Measurements from ENCODE around the gene SLC12A7. TPM values are rescaled to one million over a fixed set of nuclear protein-coding genes. Genes with fewer than 3 reads are reported as not detected.

SLC12A7 gene
- total RNA-seq, 1 donor from 2014 or later = 30.5 TPM

DNA sequence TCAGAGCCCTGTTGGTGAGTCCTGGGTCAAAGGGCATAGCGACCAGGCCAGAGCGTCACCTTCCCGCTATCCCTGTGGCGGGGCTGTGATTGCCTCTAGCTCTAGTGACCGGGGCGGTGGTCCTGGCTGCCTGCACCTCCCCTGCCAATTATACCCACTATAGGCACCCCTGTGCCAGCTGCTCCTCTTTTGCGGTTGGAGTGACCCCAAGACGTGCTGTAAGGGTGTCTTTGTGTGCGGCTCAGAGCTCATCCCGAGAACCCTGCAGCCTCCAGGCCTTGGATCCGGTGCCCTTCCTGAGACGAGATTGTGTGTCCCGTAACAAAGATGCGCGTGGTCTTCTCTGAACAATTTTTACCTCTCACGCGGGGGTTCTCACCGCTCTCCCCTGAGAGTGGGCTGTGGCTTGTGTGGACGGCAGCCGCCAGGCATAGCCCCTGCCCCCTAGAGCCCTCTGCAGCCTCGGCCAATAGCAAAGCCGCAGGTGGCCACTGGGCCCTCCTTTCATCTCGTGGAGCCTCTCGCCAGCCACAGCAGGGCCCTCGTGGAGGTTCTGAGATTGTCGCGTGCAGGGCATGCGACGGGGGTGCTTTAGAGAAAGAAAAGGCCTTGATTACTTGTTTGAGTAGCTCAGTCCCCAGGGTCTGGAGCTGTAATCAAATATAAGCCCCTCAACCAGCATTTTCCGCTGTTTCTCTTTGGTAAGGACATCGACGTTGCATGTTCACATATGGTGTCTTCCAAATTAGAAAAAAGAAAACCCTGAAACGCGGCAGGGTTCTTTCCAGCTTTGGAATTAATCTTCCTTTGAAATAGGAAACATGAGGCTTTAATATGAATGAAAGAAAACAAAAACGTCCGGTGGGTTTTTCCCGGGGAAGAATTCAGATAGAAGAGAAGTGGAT lies 92.6 kb downstream of the SLC12A7 start:
- H3K4me2 ChIP-seq (ENCODE audit: low read length) = no peak overlapping the region
- Mint-ChIP-seq H3K27ac (ENCODE audit: unreplicated experiment) (no peak overlapping the region), H3K4me1 (ENCODE audit: low read depth, unreplicated experiment) (no peaks in the 10 kb centered on the region), H3K27me3 (ENCODE audit: low read depth, unreplicated experiment) (peaks cover 26% of the 10 kb centered on the region), H3K4me3 (ENCODE audit: unreplicated experiment) (no peak overlapping the region), H3K36me3 (ENCODE audit: low read depth, unreplicated experiment) (no peaks in the 10 kb centered on the region), H3K9me3 (ENCODE audit: unreplicated experiment) (no peaks in the 10 kb centered on the region)
- TF ChIP-seq, protein P1, sequence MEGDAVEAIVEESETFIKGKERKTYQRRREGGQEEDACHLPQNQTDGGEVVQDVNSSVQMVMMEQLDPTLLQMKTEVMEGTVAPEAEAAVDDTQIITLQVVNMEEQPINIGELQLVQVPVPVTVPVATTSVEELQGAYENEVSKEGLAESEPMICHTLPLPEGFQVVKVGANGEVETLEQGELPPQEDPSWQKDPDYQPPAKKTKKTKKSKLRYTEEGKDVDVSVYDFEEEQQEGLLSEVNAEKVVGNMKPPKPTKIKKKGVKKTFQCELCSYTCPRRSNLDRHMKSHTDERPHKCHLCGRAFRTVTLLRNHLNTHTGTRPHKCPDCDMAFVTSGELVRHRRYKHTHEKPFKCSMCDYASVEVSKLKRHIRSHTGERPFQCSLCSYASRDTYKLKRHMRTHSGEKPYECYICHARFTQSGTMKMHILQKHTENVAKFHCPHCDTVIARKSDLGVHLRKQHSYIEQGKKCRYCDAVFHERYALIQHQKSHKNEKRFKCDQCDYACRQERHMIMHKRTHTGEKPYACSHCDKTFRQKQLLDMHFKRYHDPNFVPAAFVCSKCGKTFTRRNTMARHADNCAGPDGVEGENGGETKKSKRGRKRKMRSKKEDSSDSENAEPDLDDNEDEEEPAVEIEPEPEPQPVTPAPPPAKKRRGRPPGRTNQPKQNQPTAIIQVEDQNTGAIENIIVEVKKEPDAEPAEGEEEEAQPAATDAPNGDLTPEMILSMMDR (IDR thresholded peaks at IDR 0.05; ENCODE audit: insufficient read depth, low read depth, low read length) = no peak
- TF ChIP-seq EZH2 (IDR thresholded peaks at IDR 0.05; ENCODE audit: insufficient read depth, low read length) = no peak
- FAIRE-seq (no peak), DNase-seq (ENCODE audit: low read depth) (no peak)
- no peak overlapping the region for H3K4me3 ChIP-seq (ENCODE audit: insufficient read depth, low read depth, low read length)
- peaks cover 16% of the 10 kb centered on the region for H3K27me3 ChIP-seq (ENCODE audit: insufficient read depth, low read length)
- H4K20me1 ChIP-seq (ENCODE audit: insufficient read depth, low read length) = no peaks in the 10 kb centered on the region
- H2AFZ ChIP-seq (ENCODE audit: low read depth, low read length) = no peak overlapping the region
- H3K9ac ChIP-seq (ENCODE audit: low read length) = no peak overlapping the region
- H3K79me2 ChIP-seq (ENCODE audit: insufficient read depth, low read length) = no peaks in the 10 kb centered on the region
- H3K36me3 ChIP-seq (ENCODE audit: insufficient read depth, low read length) = no peaks in the 10 kb centered on the region
- H3K4me1 ChIP-seq (ENCODE audit: insufficient read depth, low read length) = no peaks in the 10 kb centered on the region
- H3K27ac ChIP-seq (ENCODE audit: low read depth, low read length) = no peak overlapping the region
- H3K9me3 ChIP-seq (ENCODE audit: insufficient read depth, low read depth, low read length) = no peaks in the 10 kb centered on the region

DNA sequence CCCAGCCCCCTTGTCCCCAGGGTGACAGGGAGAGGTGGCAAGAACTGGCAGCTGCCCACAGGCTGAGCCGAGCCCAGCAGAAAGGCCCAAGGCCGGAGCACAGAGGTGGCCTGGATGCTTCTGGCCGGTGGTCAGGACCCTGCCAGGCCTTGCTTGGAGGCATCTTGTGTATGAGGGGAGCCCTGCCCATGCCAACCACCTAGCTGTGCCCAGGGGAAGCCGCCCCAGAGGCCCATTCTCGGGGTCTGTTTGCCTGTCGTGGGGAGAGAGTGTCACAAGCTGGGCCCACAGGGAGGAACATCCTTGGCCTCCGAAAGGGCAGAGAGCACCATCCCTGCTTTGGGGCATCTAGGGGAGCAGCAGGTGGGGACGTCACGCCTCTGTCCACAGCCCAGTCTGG lies 93.3 kb downstream of the SLC12A7 start:
- H4K20me1 ChIP-seq (ENCODE audit: insufficient read depth, low read length) = no peaks in the 10 kb centered on the region
- H3K27me3 ChIP-seq (ENCODE audit: insufficient read depth, low read length) = peaks cover 19% of the 10 kb centered on the region
- Mint-ChIP-seq H3K9me3 (ENCODE audit: unreplicated experiment) (no peaks in the 10 kb centered on the region), H3K27ac (ENCODE audit: unreplicated experiment) (no peak overlapping the region), H3K4me3 (ENCODE audit: unreplicated experiment) (no peak overlapping the region), H3K36me3 (ENCODE audit: low read depth, unreplicated experiment) (no peaks in the 10 kb centered on the region), H3K4me1 (ENCODE audit: low read depth, unreplicated experiment) (no peaks in the 10 kb centered on the region), H3K27me3 (ENCODE audit: low read depth, unreplicated experiment) (peaks cover 30% of the 10 kb centered on the region)
- no peak overlapping the region for H3K9ac ChIP-seq (ENCODE audit: low read length)
- FAIRE-seq = no peak
- H3K27ac ChIP-seq (ENCODE audit: low read depth, low read length) = no peak overlapping the region
- no peaks in the 10 kb centered on the region for H3K36me3 ChIP-seq (ENCODE audit: insufficient read depth, low read length)
- no peak overlapping the region for H3K4me3 ChIP-seq (ENCODE audit: insufficient read depth, low read depth, low read length)
- H3K9me3 ChIP-seq (ENCODE audit: insufficient read depth, low read depth, low read length) = no peaks in the 10 kb centered on the region
- no peaks in the 10 kb centered on the region for H3K79me2 ChIP-seq (ENCODE audit: insufficient read depth, low read length)
- H3K4me2 ChIP-seq (ENCODE audit: low read length) = no peak overlapping the region
- no peaks in the 10 kb centered on the region for H3K4me1 ChIP-seq (ENCODE audit: insufficient read depth, low read length)
- no peak for TF ChIP-seq EZH2 (IDR thresholded peaks at IDR 0.05; ENCODE audit: insufficient read depth, low read length)
- TF ChIP-seq, protein P1 (IDR thresholded peaks at IDR 0.05; ENCODE audit: insufficient read depth, low read depth, low read length) = no peak
- H2AFZ ChIP-seq (ENCODE audit: low read depth, low read length) = no peak overlapping the region
- no peak for DNase-seq (ENCODE audit: low read depth)

All from astrocyte (in vitro differentiated cells and primary cell).